Stimulated activated naive CD8-positive, alpha-beta T cell treated with anti-CD3 and anti-CD28 coated beads, Interleukin-15, Interleukin-2, amounts not matched to agents 100 U/mL and 50 U/mL, for 24 hours (primary cell): Measurements from ENCODE around the gene TESPA1.
"Not testable (repeated sequence)": the region's sequence is repeated elsewhere in the genome, so short reads cannot be mapped to it uniquely, and the experiment has no call there.

ENCODE experiments used
- ATAC-seq: fragments of 150-1000 bp; cut with Tn5 transposase; one replicate; pipeline ENCODE4 v1.10.0; 2021
- DNase-seq: peaks from one replicate; pipeline ENCODE4 v3.0.0; 2021

Gene TESPA1

GRCh38 chr12:54984658-54985376, at the start of gene TESPA1:
TSS of gene TESPA1 (minus strand) at chr12:54984762. CDS start at chr12:54974562, 10,200 bp downstream.
- peak; percentile 89 for ATAC-seq
- peak; percentile 83 for DNase-seq

GRCh38 chr12:55034218-55034617, 49.7 kb upstream of the TESPA1 start:
- DNase-seq (no peak), ATAC-seq (no peak)

- DNase-seq (no peak), ATAC-seq (no peak)
These were observed 40.9 kb upstream of the TESPA1 start for GRCh38 chr12:55025508-55025907.

- no peak for ATAC-seq
- no peak for DNase-seq
These were observed 40.0 kb upstream of the TESPA1 start for GRCh38 chr12:55024575-55024974.

- ATAC-seq, result no peak
- peak; percentile 17 for DNase-seq
These were observed 35.2 kb upstream of the TESPA1 start, which contains the start of gene NEUROD4 for GRCh38 chr12:55019784-55020183. TSS of gene NEUROD4 (plus strand) at chr12:55019974. CDS start at chr12:55026440, 6,466 bp downstream.

- no peak for DNase-seq
- ATAC-seq, result no peak
These were observed 32.9 kb upstream of the TESPA1 start for GRCh38 chr12:55017416-55017925.

GRCh38 chr12:55008944-55009585, 24.5 kb upstream of the TESPA1 start:
- ATAC-seq, result no peak
- DNase-seq, result no peak

- no peak for DNase-seq
These were observed 17.8 kb upstream of the TESPA1 start for GRCh38 chr12:55002355-55002754.

GRCh38 chr12:55001198-55001868, 16.8 kb upstream of the TESPA1 start:
- DNase-seq, result no peak
- no peak for ATAC-seq

More at GRCh38 chr12:55002355-55002754, 17.8 kb upstream of the TESPA1 start:
- ATAC-seq, result no peak

- DNase-seq (no peak), ATAC-seq (no peak)
These were observed 14.5 kb upstream of the TESPA1 start for GRCh38 chr12:54998958-54999510.

- no peak for ATAC-seq
- no peak for DNase-seq
These were observed 13.5 kb upstream of the TESPA1 start for GRCh38 chr12:54997929-54998522.

GRCh38 chr12:54996205-54996604, 11.6 kb upstream of the TESPA1 start:
- ATAC-seq, result no peak
- DNase-seq, result no peak

GRCh38 chr12:54993181-54993835, 8.7 kb upstream of the TESPA1 start:
- DNase-seq (peak; percentile 55), ATAC-seq (peak; percentile 68)

GRCh38 chr12:54991991-54992375, 7.4 kb upstream of the TESPA1 start:
- ATAC-seq (peak; percentile 48), DNase-seq (no peak)

GRCh38 chr12:54991161-54991990, 6.8 kb upstream of the TESPA1 start:
- ATAC-seq, result peak; percentile 77
- peak; percentile 39 for DNase-seq

- DNase-seq (no peak), ATAC-seq (no peak)
These were observed 5.3 kb upstream of the TESPA1 start for GRCh38 chr12:54989829-54990228.

- DNase-seq (no peak), ATAC-seq (no peak)
These were observed 4.0 kb upstream of the TESPA1 start for GRCh38 chr12:54988402-54989054.

- ATAC-seq (no peak), DNase-seq (no peak)
These were observed 3.2 kb upstream of the TESPA1 start for GRCh38 chr12:54987611-54988231.

- not testable (repeated sequence) for DNase-seq, ATAC-seq
These were observed 2.2 kb upstream of the TESPA1 start for GRCh38 chr12:54986773-54987172.
